SK-N-SH (cell line): Measurements from ENCODE around the gene ASGR1. TPM values are rescaled to one million over a fixed set of nuclear protein-coding genes. Genes with fewer than 3 reads are reported as not detected.

Experiments
- CTCF ChIA-PET: fragments of 300-600, 350-600 bp; formaldehyde crosslinking; extraction: SDS; loops from one replicate; lab custom pipeline; 2021; lab: Yijun Ruan, JAX
- POLR2A ChIA-PET: fragments of 350-600 bp; sonication (Branson Sonifier 250); formaldehyde crosslinking; extraction: SDS; loops from one replicate; lab custom pipeline; 2020; ENCODE audit warnings: antibody characterized with exemption, inconsistent platforms; lab: Yijun Ruan, JAX
- DNase-seq: peaks from one replicate; pipeline ENCODE4 v3.0.0; 2012
- H2AFZ ChIP-seq: fragments of 200-600 bp; sonication (generic); 2 replicates; pipeline ENCODE4 v1.8.1; 2016; ENCODE audit warnings: antibody characterized with exemption, mild to moderate bottlenecking, low read depth
- H3F3A ChIP-seq: fragments of 200-600 bp; sonication (generic); replicated peaks from 2 replicates; pipeline ENCODE3; 2016; ENCODE audit warnings: antibody characterized with exemption, mild to moderate bottlenecking; ENCODE audit not compliant: insufficient read depth
- H3K27ac ChIP-seq, 2 experiments: fragments of 200-500 bp in 1 of 2; fragments of 200-600 bp in 1 of 2; sonication (Bioruptor generic) in 1 of 2; sonication (generic), shearing (Covaris generic) in 1 of 2; 2 replicates each; pipeline versions ENCODE4 v1.5.1 to v1.6.1; 2014 to 2016; ENCODE audit warnings: low read depth in 2 of 2, inconsistent platforms in 1 of 2, low read length in 1 of 2, mild to moderate bottlenecking in 1 of 2, mixed read lengths in 1 of 2
- H3K27me3 ChIP-seq: fragments of 200-600 bp; sonication (generic), shearing (Covaris generic); 2 replicates; pipeline ENCODE4 v1.6.1; 2016; ENCODE audit warnings: mixed run types; ENCODE audit not compliant: insufficient read depth
- H3K36me3 ChIP-seq, 2 experiments: fragments of 200-500 bp in 1 of 2; fragments of 200-600 bp in 1 of 2; sonication (Bioruptor generic) in 1 of 2; sonication (generic) in 1 of 2; replicated peaks in 1 of 2; 2 replicates each; pipeline versions ENCODE3 to v1.5.1; 2014 to 2016; ENCODE audit warnings: low read length in 1 of 2, mild to moderate bottlenecking in 1 of 2; ENCODE audit not compliant: insufficient read depth in 2 of 2, control insufficient read depth in 1 of 2
- H3K4me1 ChIP-seq, 2 experiments: fragments of 200-500 bp in 1 of 2; fragments of 200-600 bp in 1 of 2; sonication (Bioruptor generic) in 1 of 2; sonication (generic), shearing (Covaris generic) in 1 of 2; 2 replicates each; pipeline versions ENCODE4 v1.5.1 to v1.6.1; 2014 to 2016; ENCODE audit warnings: low read depth in 1 of 2, low read length in 1 of 2, mixed run types in 1 of 2; ENCODE audit not compliant: insufficient read depth in 2 of 2, control insufficient read depth in 1 of 2
- H3K4me2 ChIP-seq: fragments of 200-600 bp; sonication (generic), shearing (Covaris generic); 2 replicates; pipeline ENCODE4 v1.6.1; 2017; ENCODE audit warnings: mixed run types
- H3K4me3 ChIP-seq, 2 experiments: fragments of 200-500 bp in 1 of 2; fragments of 200-600 bp in 1 of 2; sonication (Bioruptor generic) in 1 of 2; sonication (generic), shearing (Covaris generic) in 1 of 2; 2 replicates each; pipeline versions ENCODE4 v1.5.1 to v1.8.1; 2014 to 2016; ENCODE audit warnings: low read depth in 2 of 2, inconsistent platforms in 1 of 2, low read length in 1 of 2, mild to moderate bottlenecking in 1 of 2, mixed read lengths in 1 of 2, moderate library complexity in 1 of 2
- H3K79me2 ChIP-seq: fragments of 200-600 bp; sonication (generic); 2 replicates; pipeline ENCODE4 v1.8.1; 2017; ENCODE audit warnings: mild to moderate bottlenecking; ENCODE audit not compliant: insufficient read depth
- H3K9ac ChIP-seq: fragments of 200-600 bp; sonication (generic); 2 replicates; pipeline ENCODE4 v1.6.1; 2017; ENCODE audit warnings: mixed run types
- H3K9me2 ChIP-seq: fragments of 200-600 bp; sonication (generic); 2 replicates; pipeline ENCODE4 v1.6.1; 2017; ENCODE audit warnings: mixed run types
- H3K9me3 ChIP-seq: fragments of 200-600 bp; sonication (generic); 2 replicates; pipeline ENCODE4 v1.6.1; 2017; ENCODE audit warnings: mixed run types, mild to moderate bottlenecking, moderate library complexity
- H4K20me1 ChIP-seq: fragments of 200-600 bp; sonication (generic); 2 replicates; pipeline ENCODE4 v1.6.1; 2017; ENCODE audit warnings: mild to moderate bottlenecking, mixed run types; ENCODE audit not compliant: insufficient read depth
- ELF1 ChIP-seq: IDR thresholded peaks from 2 replicates; pipeline ENCODE4 v1.4.0; 2012
- EP300 ChIP-seq, 2 experiments: IDR thresholded peaks; 2 replicates each; pipeline versions ENCODE4 v1.4.0 to v1.6.1; 2012; ENCODE audit warnings: borderline replicate concordance in 1 of 2, low read depth in 1 of 2, low read length in 1 of 2
- EZH2phosphoT487 ChIP-seq: fragments of 200-600 bp; sonication (generic); IDR thresholded peaks from 2 replicates; pipeline ENCODE4 v1.6.1; 2017; ENCODE audit warnings: low read depth, mixed run types, mild to moderate bottlenecking, antibody characterized with exemption, moderate library complexity, borderline replicate concordance
- FOXJ3 ChIP-seq: sonication (generic); formaldehyde crosslinking; IDR thresholded peaks from 2 replicates; pipeline ENCODE4 v1.5.1; 2020; ENCODE audit warnings: mild to moderate bottlenecking, missing genetic modification reagents
- FOXM1 ChIP-seq: IDR thresholded peaks from 2 replicates; pipeline ENCODE4 v1.4.0; 2012; ENCODE audit warnings: low read depth, mild to moderate bottlenecking
- GABPA ChIP-seq: IDR thresholded peaks from 2 replicates; pipeline ENCODE4 v1.4.0; 2012; ENCODE audit warnings: low read depth, mild to moderate bottlenecking
- GATA2 ChIP-seq: sonication (generic); formaldehyde crosslinking; IDR thresholded peaks from 2 replicates; pipeline ENCODE4 v1.5.0; 2020; ENCODE audit warnings: mild to moderate bottlenecking, missing genetic modification reagents
- JUND ChIP-seq: IDR thresholded peaks from 2 replicates; pipeline ENCODE4 v1.4.0; 2012
- MAX ChIP-seq: IDR thresholded peaks from 2 replicates; pipeline ENCODE4 v1.4.0; 2012; ENCODE audit warnings: low read depth
- NFIC ChIP-seq: IDR thresholded peaks from 2 replicates; pipeline ENCODE4 v1.4.0; 2012; ENCODE audit warnings: borderline replicate concordance
- NRF1 ChIP-seq: IDR thresholded peaks from 2 replicates; pipeline ENCODE4 v1.6.1; 2012; ENCODE audit warnings: low read depth, mild to moderate bottlenecking, low read length
- PBX3 ChIP-seq: IDR thresholded peaks from 2 replicates; pipeline ENCODE4; 2012
- RCOR1 ChIP-seq: fragments of 150-350 bp; IDR thresholded peaks from 2 replicates; pipeline ENCODE4 v1.6.1; 2017; ENCODE audit warnings: antibody characterized with exemption, low read length
- SMC3 ChIP-seq: IDR thresholded peaks from 2 replicates; pipeline ENCODE4 v1.6.1; 2012; ENCODE audit warnings: low read depth, low read length, improper control_type of control experiment
- TEAD4 ChIP-seq: IDR thresholded peaks from 2 replicates; pipeline ENCODE4 v1.4.0; 2012; ENCODE audit warnings: mild to moderate bottlenecking, borderline replicate concordance; ENCODE audit not compliant: insufficient read depth
- USF1 ChIP-seq: IDR thresholded peaks from 2 replicates; pipeline ENCODE4 v1.4.0; 2012; ENCODE audit warnings: low read depth, borderline replicate concordance
- USF2 ChIP-seq: fragments of 150-350 bp; IDR thresholded peaks from 2 replicates; pipeline ENCODE4 v1.6.1; 2017; ENCODE audit warnings: antibody characterized with exemption, low read length, low read depth, borderline replicate concordance
- ZBTB33 ChIP-seq: IDR thresholded peaks from 2 replicates; pipeline ENCODE4 v1.4.0; 2012; ENCODE audit warnings: low read depth, borderline replicate concordance
- WGBS: methylation state at CpG from one replicate; pipeline ENCODE4 v1.1.6; 2017; ENCODE audit warnings: low lambda C conversion rate; 5-methylcytosine and 5-hydroxymethylcytosine counted together
- polyA plus RNA-seq, 3 experiments: library from polyadenylated mRNA; depleted of rRNA; stranded (reverse); fragments of >200 nt; gene quantifications; 2 replicates each; pipeline ENCODE4 v1.2.3, GENCODE V29; 2012

Gene ASGR1
- polyA plus RNA-seq, 1 of the 3 experiments (the other 2 are of a cell fraction): 2.1 TPM

GRCh38 chr17:7218166-7218565 lies 39.0 kb upstream of the ASGR1 start:
- H3K27ac ChIP-seq: peak overlapping the region; percentile 55 to 64; a peak in 2 of 4 replicates
- H3K79me2 ChIP-seq: peaks cover 50% of the 10 kb centered on the region
- ChIA-PET CTCF (interaction anchor here (0.6 to 4.3 kb wide), 3 partner anchors 20 to 105 kb away, joined by 3 to 26 read pairs (median 3); partner anchors contain the start of gene PHF23), POLR2A (no interaction called here)
- H3K4me1 ChIP-seq: peaks cover 20 to 65% of the 10 kb centered on the region in 2 experiments; a peak in 3 of 4 replicates
- peaks cover 11% of the 10 kb centered on the region for H4K20me1 ChIP-seq
- H2AFZ ChIP-seq: no peak overlapping the region
- TF ChIP-seq JUND: no peak
- no peak for TF ChIP-seq USF1
- TF ChIP-seq EP300 (IDR thresholded peaks at IDR 0.05; ENCODE audit: borderline replicate concordance in 1 of 2, low read depth in 1 of 2, low read length in 1 of 2): no peak
- TF ChIP-seq EZH2phosphoT487: no peak
- TF ChIP-seq TEAD4: no peak
- no peak for TF ChIP-seq RCOR1
- TF ChIP-seq FOXJ3 (CRISPR knock-in tag): no peak
- no peak for TF ChIP-seq NFIC
- no peak for TF ChIP-seq USF2
- TF ChIP-seq ELF1: no peak
- no peak for TF ChIP-seq NRF1
- TF ChIP-seq MAX: no peak
- TF ChIP-seq FOXM1: no peak
- no peak for TF ChIP-seq GABPA
- no peak for TF ChIP-seq ZBTB33
- TF ChIP-seq SMC3: no peak
- no peak for TF ChIP-seq PBX3
- no peak for TF ChIP-seq GATA2 (CRISPR knock-in tag)
- DNase-seq: no peak
- H3K27me3 ChIP-seq: no peaks in the 10 kb centered on the region
- peaks cover 55% of the 10 kb centered on the region for H3F3A ChIP-seq
- H3K9me2 ChIP-seq: no peaks in the 10 kb centered on the region
- H3K36me3 ChIP-seq: peaks cover 12 to 17% of the 10 kb centered on the region in 2 experiments
- no peaks in the 10 kb centered on the region for H3K9me3 ChIP-seq
- peak overlapping the region; percentile 71 for H3K4me2 ChIP-seq
- peak overlapping the region; percentile 54; the same call in 1 of the 2 replicates for H3K9ac ChIP-seq
- 89% methylated on average over 5 of the region's 6 CpGs for WGBS
- peak overlapping the region; percentile 57 to 61; a peak in 2 of 4 replicates for H3K4me3 ChIP-seq
